ENCODE measurements around the gene PPP2R2C. TPM values are rescaled to one million over a fixed set of nuclear protein-coding genes. Genes with fewer than 3 reads are reported as not detected.

PPP2R2C gene
- under 1 TPM in 1 of 2 donors, not detected in 1; 0.53 TPM for total RNA-seq
- long read RNA-seq, result 0 reads

DNA sequence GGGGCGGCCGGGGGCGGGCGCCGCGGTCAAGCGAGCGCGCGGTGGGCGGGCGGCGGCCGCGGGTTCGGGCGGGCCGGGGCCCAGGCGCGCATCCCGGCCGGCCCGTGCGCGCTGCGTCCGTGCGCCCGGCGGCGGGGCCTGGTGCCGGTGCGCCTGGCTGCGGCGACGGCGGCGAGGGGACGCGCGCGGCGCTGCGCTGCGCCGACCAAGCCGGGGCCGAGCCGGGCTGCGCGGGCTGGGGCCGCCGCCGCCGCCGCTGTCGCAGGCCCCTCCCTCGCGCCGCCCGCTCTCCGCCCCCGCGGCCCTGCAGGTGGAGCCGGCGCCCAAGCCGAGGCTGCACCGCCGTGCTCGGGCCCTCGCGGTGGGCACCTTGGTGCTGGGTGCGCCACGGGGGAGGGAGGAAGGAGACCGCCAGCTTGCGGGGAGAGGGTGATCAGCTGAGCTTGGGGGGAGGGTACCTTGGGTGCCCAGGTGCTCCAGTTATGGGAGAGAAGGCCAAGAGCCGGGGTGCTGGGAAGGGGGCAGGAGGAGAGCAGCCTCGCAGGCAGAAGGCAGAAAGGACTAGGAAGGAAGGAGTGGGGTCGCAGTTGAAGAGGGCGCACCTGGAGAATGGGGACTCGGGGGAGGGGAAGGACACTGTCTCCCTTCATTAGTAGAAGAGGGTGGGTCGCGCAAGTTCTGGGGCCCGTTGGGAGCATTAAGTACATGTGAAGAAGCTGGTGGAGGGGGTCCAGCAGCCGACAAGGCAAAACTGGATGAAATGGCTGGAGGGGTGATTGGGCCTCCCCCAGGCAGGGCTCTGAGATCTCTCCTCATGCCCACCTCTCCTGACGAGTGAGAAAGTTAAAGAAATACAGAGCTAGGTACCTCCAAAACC is at the start of gene PPP2R2C:
Gene PPP2R2C (minus strand): TSS at position 228 of the 877 bp plus-strand sequence. CDS start 385 bp downstream, outside the sequence.
- intact Hi-C loops (cut with DNase I, micrococcal nuclease), result no loop called here
- DNase-seq (no peak), ATAC-seq (no peak)

- DNase-seq, result no peak
- intact Hi-C loops (cut with DNase I, micrococcal nuclease), result no loop called here
Measured at GRCh38 chr4:6520978-6521377, 48.6 kb upstream of the PPP2R2C start.

GRCh38 chr4:6520051-6520636 is 47.7 kb upstream of the PPP2R2C start:
- ATAC-seq (no peak), DNase-seq (no peak)
- intact Hi-C loops (cut with DNase I, micrococcal nuclease), result no loop called here

More at GRCh38 chr4:6520978-6521377, 48.6 kb upstream of the PPP2R2C start:
- no peak for ATAC-seq

GRCh38 chr4:6517171-6517570 is 44.8 kb upstream of the PPP2R2C start:
- DNase-seq (no peak), ATAC-seq (no peak)
- intact Hi-C loops (cut with DNase I, micrococcal nuclease), result no loop called here

GRCh38 chr4:6516762-6517161 is 44.3 kb upstream of the PPP2R2C start:
- ATAC-seq (no peak), DNase-seq (no peak)
- intact Hi-C loops (cut with DNase I, micrococcal nuclease), result no loop called here

- DNase-seq (no peak), ATAC-seq (no peak)
- intact Hi-C loops (cut with DNase I, micrococcal nuclease), result no loop called here
Measured at GRCh38 chr4:6516281-6516680, 43.9 kb upstream of the PPP2R2C start.

DNA sequence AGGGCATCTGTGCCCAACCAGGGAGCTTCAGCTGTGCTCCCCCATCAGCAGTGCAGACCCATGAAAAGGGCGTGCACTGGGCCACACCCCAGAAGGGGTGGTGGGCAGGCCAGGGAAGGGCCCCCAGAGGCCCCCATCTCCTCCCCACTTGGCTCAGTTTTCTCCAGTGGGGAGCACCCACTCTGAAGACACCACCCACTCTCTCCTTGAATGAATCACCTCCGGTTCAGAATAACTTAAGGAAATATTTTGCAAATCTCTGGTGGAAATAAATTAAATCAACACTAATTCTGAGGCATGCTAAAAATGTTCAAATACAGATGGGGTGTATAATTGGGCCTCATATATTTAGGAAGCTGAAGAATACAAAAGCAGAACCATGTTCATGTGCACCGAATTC is 41.3 kb upstream of the PPP2R2C start:
- ATAC-seq (no peak), DNase-seq (no peak)
- intact Hi-C loops (cut with DNase I, micrococcal nuclease), result no loop called here

- no peak for DNase-seq
- no peak for ATAC-seq
- intact Hi-C loops (cut with DNase I, micrococcal nuclease), result no loop called here
Measured at GRCh38 chr4:6509587-6509986, 37.2 kb upstream of the PPP2R2C start.

GRCh38 chr4:6507345-6507744 is 34.9 kb upstream of the PPP2R2C start:
- no peak for DNase-seq
- ATAC-seq, result no peak
- intact Hi-C loops (cut with DNase I, micrococcal nuclease), result no loop called here

DNA sequence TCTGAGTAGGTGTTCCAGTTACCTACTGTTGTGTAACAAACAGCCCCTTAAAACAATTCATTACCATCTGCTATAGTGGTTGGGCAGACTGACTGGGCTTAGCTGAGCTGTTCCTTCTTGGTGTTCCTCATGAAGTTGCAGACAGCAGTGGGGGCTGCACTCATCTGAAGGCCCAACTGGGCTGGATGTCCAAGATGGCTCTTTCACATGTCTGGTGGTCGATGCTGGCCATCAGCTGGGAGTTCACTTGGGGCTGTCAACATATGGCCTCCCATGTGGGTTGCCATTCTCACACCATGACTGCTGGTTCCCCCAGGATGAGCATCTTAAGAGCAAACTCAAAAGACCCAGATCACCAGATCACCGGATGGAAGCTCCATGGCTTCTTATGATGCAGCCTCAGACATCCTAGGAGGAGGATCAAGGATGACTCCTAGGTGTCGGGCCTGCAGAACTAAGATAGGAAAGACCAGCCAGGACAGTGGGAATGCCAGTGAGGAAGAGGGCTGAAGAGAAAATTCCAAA is 34.3 kb upstream of the PPP2R2C start:
- intact Hi-C loops (cut with DNase I, micrococcal nuclease), result no loop called here
- ATAC-seq (no peak), DNase-seq (no peak)

- intact Hi-C loops (cut with DNase I, micrococcal nuclease), result no loop called here
- DNase-seq (no peak), ATAC-seq (no peak)
Measured at GRCh38 chr4:6504900-6505496, 32.6 kb upstream of the PPP2R2C start.

- DNase-seq, result no peak
- intact Hi-C loops (cut with DNase I, micrococcal nuclease), result no loop called here
- no peak for ATAC-seq
Measured at GRCh38 chr4:6502747-6503465, 30.5 kb upstream of the PPP2R2C start.

DNA sequence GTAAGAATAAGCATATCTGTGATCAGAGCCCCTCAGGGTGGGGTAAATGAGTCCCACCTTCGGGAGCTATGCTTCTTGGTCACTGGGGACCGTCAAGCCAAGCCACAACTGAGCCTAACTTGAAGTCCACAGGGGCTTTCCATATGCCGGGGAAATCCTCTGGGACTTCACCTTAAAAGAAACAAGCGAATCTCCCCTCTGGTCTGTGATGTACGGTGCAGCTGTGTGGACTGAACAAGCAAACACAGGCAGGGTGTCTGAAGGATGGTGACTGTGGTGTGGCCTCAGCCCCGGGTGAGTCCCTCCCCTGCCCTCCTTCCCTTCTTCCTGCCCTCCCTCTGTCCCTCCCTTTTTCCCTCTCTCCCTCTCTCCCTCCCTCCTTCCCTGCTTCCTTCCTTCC is 29.7 kb upstream of the PPP2R2C start:
- intact Hi-C loops (cut with DNase I, micrococcal nuclease), result no loop called here
- no peak for DNase-seq
- no peak for ATAC-seq

DNA sequence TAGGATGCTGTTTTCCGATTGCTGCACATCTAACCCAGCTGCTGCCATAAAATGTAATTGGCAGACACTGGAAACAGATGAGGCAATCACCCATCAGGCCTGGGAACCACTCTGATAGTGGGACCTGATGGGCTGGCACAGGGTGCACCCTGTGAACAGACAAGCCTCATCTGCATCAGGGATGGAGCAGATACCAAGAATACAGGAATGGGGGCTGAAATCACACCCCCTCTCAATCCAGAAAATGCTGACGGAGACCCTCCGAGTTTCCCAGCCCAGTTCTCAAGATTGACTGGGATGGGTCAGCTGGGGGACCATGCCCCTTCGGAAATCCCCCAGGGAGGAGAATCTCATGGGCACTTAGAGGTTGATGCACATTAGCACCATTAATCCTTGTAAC is 28.8 kb upstream of the PPP2R2C start:
- intact Hi-C loops (cut with DNase I, micrococcal nuclease), result no loop called here
- ATAC-seq, result no peak
- no peak for DNase-seq

DNA sequence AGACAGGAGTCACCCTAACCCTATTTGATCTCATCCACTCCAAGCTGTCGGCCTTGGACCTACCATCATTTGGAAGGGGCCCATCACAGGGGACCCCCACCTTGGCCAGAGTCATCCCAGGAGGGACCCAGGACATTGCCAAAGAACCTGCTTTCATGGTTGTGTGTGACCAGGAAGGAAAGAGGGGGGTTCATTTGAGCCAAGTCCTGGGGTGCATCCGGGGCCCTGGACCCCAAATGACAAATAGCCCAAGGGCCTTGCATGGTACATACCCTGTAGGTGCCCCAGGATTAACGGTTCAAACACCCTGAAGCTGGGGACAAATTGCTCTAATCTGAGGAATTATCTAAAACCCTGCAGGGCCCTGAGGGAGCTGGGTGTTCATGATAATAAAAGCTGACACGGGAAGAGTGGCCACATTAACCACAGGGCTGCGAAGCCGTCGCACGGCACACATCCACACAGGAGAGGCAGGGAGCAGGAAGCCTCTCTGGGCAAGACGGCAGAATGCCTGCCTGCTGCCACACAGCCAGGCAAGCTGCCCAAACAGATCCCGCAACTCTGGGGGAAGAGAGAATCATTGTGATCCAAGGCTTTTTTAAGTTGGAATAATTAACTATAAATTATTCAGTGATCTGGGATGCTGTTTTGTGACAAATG is 28.2 kb upstream of the PPP2R2C start:
- intact Hi-C loops (cut with DNase I, micrococcal nuclease), result no loop called here
- no peak for DNase-seq
- no peak for ATAC-seq

DNA sequence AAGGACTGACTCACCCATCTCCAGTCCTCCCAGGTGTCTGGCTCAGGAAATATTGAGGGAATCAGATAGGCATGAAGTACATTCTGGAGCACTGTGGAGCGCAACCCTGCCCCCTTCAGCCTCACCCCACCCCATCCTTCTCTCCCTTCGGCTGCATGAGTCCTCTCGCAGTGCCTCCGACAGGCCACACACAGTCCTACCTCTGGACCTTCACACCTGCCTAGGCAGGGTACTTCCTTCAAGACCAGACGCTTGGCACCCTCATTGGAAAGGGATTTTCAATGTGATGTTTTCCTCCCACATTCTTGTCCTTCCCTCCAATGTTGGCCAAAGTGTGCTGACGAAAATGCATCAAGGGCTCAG is 26.8 kb upstream of the PPP2R2C start:
- intact Hi-C loops (cut with DNase I, micrococcal nuclease), result no loop called here
- DNase-seq, result no peak
- ATAC-seq, result no peak

DNA sequence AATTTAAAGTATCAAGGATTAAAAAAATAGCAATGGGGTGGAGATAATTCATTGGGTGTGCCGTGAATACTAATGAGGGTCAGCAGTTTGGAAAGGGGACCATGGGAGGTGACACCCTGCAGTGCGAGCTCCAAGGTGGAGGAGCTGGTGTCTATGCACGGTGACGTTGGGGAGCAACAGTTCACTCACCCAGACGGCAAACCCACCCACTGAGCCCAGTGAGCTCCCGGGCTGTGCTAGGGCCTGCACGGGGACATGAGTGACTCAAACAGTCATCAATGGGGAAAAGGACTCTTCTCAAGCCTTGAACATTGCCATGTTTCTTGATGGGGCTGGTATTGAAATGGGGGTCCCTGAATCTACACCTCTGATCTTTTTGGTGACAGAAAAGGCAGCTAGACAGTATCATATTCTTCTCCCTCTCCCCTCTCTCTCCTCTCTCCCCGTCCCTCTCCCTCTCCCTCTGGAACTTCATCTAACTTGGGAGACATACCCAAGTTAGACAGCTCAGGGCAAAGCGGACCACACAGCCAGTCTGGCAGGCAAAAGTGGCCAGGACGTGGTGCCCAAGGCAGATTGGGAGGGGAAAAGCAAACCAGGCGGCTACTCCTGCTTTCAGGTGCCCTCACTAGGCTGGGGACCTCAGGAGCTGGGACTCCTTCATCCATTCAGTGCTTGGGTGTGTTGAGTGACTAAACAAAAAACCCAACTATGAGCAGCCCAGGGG is 26.3 kb upstream of the PPP2R2C start:
- intact Hi-C loops (cut with DNase I, micrococcal nuclease), result no loop called here
- ATAC-seq (no peak), DNase-seq (no peak)

GRCh38 chr4:6497796-6498195 is 25.4 kb upstream of the PPP2R2C start:
- intact Hi-C loops (cut with DNase I, micrococcal nuclease), result no loop called here
- DNase-seq, result no peak
- no peak for ATAC-seq

Measured in left colon (tissue), 2 donors.